Measurements from ENCODE around the gene PLEKHF1.

PLEKHF1 gene

GRCh38 chr19:29685326-29685725 is 20.1 kb downstream of the PLEKHF1 start:
- H3K4me3 ChIP-seq (ENCODE audit: control insufficient read depth, low read depth, low read length): no peak overlapping the region
- TF ChIP-seq, protein P1, sequence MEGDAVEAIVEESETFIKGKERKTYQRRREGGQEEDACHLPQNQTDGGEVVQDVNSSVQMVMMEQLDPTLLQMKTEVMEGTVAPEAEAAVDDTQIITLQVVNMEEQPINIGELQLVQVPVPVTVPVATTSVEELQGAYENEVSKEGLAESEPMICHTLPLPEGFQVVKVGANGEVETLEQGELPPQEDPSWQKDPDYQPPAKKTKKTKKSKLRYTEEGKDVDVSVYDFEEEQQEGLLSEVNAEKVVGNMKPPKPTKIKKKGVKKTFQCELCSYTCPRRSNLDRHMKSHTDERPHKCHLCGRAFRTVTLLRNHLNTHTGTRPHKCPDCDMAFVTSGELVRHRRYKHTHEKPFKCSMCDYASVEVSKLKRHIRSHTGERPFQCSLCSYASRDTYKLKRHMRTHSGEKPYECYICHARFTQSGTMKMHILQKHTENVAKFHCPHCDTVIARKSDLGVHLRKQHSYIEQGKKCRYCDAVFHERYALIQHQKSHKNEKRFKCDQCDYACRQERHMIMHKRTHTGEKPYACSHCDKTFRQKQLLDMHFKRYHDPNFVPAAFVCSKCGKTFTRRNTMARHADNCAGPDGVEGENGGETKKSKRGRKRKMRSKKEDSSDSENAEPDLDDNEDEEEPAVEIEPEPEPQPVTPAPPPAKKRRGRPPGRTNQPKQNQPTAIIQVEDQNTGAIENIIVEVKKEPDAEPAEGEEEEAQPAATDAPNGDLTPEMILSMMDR (IDR thresholded peaks at IDR 0.05; ENCODE audit: control insufficient read depth, insufficient read depth, low read depth, low read length, missing control alignments): no peak
- no peak for DNase-seq (ENCODE audit: low read depth)

DNA sequence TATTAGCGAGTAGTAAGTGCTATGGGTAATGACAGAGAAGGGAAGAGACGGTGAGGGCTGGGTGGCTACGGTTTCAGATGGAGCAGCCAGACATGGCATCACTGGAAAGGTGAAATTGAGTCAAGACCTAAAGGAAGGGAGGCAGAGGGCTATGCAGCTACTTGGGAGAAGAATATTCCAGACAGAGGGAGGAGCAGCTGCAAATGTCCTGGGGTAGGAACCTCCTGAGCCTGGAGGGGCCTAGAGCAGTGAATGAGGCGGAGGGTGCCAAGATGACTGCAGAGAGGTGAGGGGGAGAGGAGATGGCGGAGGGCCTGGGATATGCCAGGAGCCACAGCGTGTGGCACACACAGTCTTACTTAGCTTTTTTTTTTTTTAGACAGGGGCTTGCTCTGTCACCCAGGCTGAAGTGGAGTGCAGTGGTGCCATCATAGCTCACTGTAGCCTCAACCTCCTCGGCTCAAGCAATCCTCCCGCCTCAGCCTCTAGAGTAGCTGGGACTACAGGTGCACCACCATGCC is 21.1 kb downstream of the PLEKHF1 start:
- DNase-seq (ENCODE audit: low read depth): no peak
- H3K4me3 ChIP-seq (ENCODE audit: control insufficient read depth, low read depth, low read length): no peak overlapping the region; the same call in 1 of the 2 replicates
- TF ChIP-seq, protein P1 (IDR thresholded peaks at IDR 0.05; ENCODE audit: control insufficient read depth, insufficient read depth, low read depth, low read length, missing control alignments): no peak

DNA sequence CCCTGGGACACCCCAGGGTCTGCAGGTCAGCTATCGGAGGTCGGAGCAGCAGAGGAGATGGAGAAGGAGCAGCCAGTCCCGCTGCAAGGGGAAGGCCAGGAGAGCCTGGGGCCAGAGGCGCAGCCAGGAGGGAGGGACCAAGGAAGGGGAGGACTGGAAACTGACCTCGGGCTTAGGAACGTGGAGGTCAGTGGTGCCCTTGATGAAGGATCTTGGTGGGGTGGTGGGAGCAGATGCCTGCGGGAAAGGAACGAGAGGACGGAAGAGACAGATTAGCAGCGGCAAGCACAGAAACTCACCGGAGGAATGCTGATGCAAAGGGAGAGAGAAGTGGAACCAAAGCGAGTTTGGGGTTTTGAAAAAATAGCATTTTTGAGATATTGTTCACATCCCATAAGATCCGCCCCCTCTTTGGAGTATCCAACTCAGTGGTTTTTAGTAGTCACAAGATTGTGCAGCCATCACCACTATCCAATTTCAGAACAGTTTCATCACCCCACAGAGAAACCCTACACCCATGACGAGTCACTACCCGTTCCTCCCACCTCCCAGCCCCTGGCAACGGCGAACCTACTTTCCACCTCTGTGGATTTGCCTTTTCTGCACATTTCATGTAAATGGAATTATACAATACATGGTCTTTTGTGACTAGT is 22.1 kb downstream of the PLEKHF1 start:
- H3K4me3 ChIP-seq (ENCODE audit: control insufficient read depth, low read depth, low read length): peak overlapping the region; percentile 46
- peak; percentile 97 for DNase-seq (ENCODE audit: low read depth)
- TF ChIP-seq, protein P1 (IDR thresholded peaks at IDR 0.05; ENCODE audit: control insufficient read depth, insufficient read depth, low read depth, low read length, missing control alignments): no peak

DNA sequence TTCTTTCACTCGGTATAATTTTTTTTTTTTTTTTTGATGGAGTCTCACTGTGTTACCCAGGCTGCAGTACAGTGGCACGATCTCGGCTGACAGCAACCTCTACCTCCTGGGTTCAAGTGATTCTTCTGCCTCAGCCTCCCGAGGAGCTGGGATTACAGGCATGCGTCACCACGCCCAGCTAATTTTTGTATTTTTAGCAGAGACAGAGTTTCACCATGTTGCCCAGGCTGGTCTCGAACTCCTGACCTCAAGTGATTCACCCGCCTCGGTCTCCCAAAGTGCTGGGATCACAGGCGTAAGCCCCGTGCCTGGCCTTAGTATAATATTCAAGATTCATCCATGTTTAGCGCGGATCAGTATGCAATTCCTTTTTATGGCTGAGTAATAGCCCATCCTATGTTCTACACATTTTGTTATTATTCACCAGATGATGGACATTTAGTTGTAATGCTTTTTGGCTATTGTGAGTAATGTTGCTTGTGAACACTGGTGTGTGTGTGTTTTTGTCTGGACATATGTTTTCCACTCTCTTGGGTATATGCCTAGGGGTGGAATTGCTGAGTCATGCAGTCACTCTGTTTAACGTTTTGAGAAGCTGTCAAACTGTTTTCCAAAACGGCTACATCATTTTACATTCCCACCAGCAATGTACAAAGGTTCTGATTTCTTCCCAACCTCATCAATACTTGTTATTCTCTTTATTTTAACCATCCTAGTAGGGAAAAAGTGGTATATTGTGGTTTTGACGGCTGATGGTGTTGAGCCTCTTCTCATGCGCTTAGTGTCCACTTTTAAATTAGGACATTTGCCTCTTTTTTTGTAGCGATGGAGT is 22.9 kb downstream of the PLEKHF1 start:
- no peak overlapping the region for H3K4me3 ChIP-seq (ENCODE audit: control insufficient read depth, low read depth, low read length)
- TF ChIP-seq, protein P1 (IDR thresholded peaks at IDR 0.05; ENCODE audit: control insufficient read depth, insufficient read depth, low read depth, low read length, missing control alignments): no peak
- peak; percentile 66 for DNase-seq (ENCODE audit: low read depth)

- TF ChIP-seq, protein P1 (IDR thresholded peaks at IDR 0.05; ENCODE audit: control insufficient read depth, insufficient read depth, low read depth, low read length, missing control alignments): peak; percentile 40
- no peak overlapping the region for H3K4me3 ChIP-seq (ENCODE audit: control insufficient read depth, low read depth, low read length)
- DNase-seq (ENCODE audit: low read depth): no peak
Observed at GRCh38 chr19:29690842-29691241, 25.6 kb downstream of the PLEKHF1 start.

DNA sequence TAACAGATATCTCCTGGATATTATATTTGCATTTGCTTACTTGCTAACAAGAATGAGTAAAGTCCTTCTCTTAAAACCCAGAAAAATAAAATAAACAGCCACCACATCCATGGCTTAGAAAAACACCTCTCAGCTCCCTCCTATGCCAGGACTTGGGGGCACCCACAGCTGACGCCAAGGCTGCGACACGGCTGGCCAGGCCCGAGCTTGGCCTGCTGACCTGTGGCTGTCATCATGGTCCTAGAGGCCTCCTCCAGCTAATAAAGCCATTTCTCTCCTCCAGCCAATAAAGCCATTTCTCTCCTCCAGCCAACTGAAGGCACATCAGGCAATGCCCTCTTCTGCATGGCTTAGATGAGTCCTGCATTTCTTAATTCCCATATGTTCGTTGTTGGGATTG is 28.9 kb downstream of the PLEKHF1 start:
- H3K4me3 ChIP-seq (ENCODE audit: control insufficient read depth, low read depth, low read length): no peak overlapping the region
- no peak for DNase-seq (ENCODE audit: low read depth)
- TF ChIP-seq, protein P1 (IDR thresholded peaks at IDR 0.05; ENCODE audit: control insufficient read depth, insufficient read depth, low read depth, low read length, missing control alignments): no peak

Data from AG09309 (cell line).